ENCODE measurements around the gene STMND1. TPM values are rescaled to one million over a fixed set of nuclear protein-coding genes. Genes with fewer than 3 reads are reported as not detected.

Gene STMND1
- total RNA-seq, 1 experiment from 2014 or later, result 0.26 TPM

GRCh38 chr6:17172836-17173470, 71.1 kb downstream of the STMND1 start:
- Histone ChIP-seq H3F3A (ENCODE audit: insufficient read depth, low read depth) (no peaks in the 10 kb centered on the region), H2AFZ (no peak overlapping the region), H3K4me2 (no peak overlapping the region), H3K27ac (no peak overlapping the region), H3K36me3 (ENCODE audit: low read depth) (no peaks in the 10 kb centered on the region), H4K20me1 (ENCODE audit: insufficient read depth) (no peaks in the 10 kb centered on the region), H3K4me3 (no peak overlapping the region), H3K27me3 (ENCODE audit: insufficient read depth, low read depth) (no peaks in the 10 kb centered on the region), H3K9me2 (ENCODE audit: insufficient read depth) (no peaks in the 10 kb centered on the region), H3K9me3 (ENCODE audit: insufficient read depth, low read depth) (no peaks in the 10 kb centered on the region), H3K79me2 (ENCODE audit: low read depth) (no peaks in the 10 kb centered on the region), H3K4me1 (replicated peaks; ENCODE audit: insufficient read depth) (no peaks in the 10 kb centered on the region)
- ChIA-PET CTCF (no interaction called here), POLR2A (ENCODE audit: unreplicated experiment) (no interaction called here)
- intact Hi-C loops (cut with micrococcal nuclease; ENCODE audit: unreplicated experiment), result no loop called here
- no peak for DNase-seq
- TF ChIP-seq EZH2 (IDR thresholded peaks at IDR 0.05; ENCODE audit: low read depth) (no peak), CTCF (conservative IDR thresholded peaks at IDR 0.05) (no peak)
- no TSS peak for BruUV-seq (replicated peaks)

GRCh38 chr6:17178326-17178725, 76.5 kb downstream of the STMND1 start:
- CTCF ChIA-PET, result no interaction called here
- Histone ChIP-seq H3K9me3 (ENCODE audit: insufficient read depth, low read depth) (no peaks in the 10 kb centered on the region), H2AFZ (no peak overlapping the region), H3K79me2 (ENCODE audit: low read depth) (no peaks in the 10 kb centered on the region), H4K20me1 (ENCODE audit: insufficient read depth) (no peaks in the 10 kb centered on the region), H3K4me3 (no peak overlapping the region), H3K27ac (no peak overlapping the region), H3K4me1 (replicated peaks; ENCODE audit: insufficient read depth) (no peaks in the 10 kb centered on the region), H3F3A (ENCODE audit: insufficient read depth, low read depth) (no peaks in the 10 kb centered on the region), H3K4me2 (no peak overlapping the region), H3K36me3 (ENCODE audit: low read depth) (no peaks in the 10 kb centered on the region), H3K27me3 (ENCODE audit: insufficient read depth, low read depth) (no peaks in the 10 kb centered on the region), H3K9me2 (ENCODE audit: insufficient read depth) (no peaks in the 10 kb centered on the region)
- no peak for TF ChIP-seq EZH2 (IDR thresholded peaks at IDR 0.05; ENCODE audit: low read depth)
- TF ChIP-seq CTCF (conservative IDR thresholded peaks at IDR 0.05), result no peak
- BruUV-seq (replicated peaks), result no TSS peak
- DNase-seq, result no peak
- intact Hi-C loops (cut with micrococcal nuclease; ENCODE audit: unreplicated experiment), result no loop called here
- POLR2A ChIA-PET (ENCODE audit: unreplicated experiment), result no interaction called here

GRCh38 chr6:17178754-17179529, 77.1 kb downstream of the STMND1 start:
- Histone ChIP-seq H3K4me1 (replicated peaks; ENCODE audit: insufficient read depth) (no peaks in the 10 kb centered on the region), H3K27me3 (ENCODE audit: insufficient read depth, low read depth) (no peaks in the 10 kb centered on the region), H3K9me2 (ENCODE audit: insufficient read depth) (no peaks in the 10 kb centered on the region), H3K36me3 (ENCODE audit: low read depth) (no peaks in the 10 kb centered on the region), H2AFZ (no peak overlapping the region), H3K27ac (no peak overlapping the region), H3K79me2 (ENCODE audit: low read depth) (no peaks in the 10 kb centered on the region), H3K4me3 (no peak overlapping the region), H3F3A (ENCODE audit: insufficient read depth, low read depth) (no peaks in the 10 kb centered on the region), H3K4me2 (no peak overlapping the region), H3K9me3 (ENCODE audit: insufficient read depth, low read depth) (no peaks in the 10 kb centered on the region), H4K20me1 (ENCODE audit: insufficient read depth) (no peaks in the 10 kb centered on the region)
- ChIA-PET CTCF (interaction anchor here (0.6 kb wide), 1 partner anchor 93 kb away, joined by 12 read pairs; no protein-coding TSS in a partner anchor), POLR2A (ENCODE audit: unreplicated experiment) (no interaction called here)
- BruUV-seq (replicated peaks), result no TSS peak
- intact Hi-C loops (cut with micrococcal nuclease; ENCODE audit: unreplicated experiment), result no loop called here
- no peak for DNase-seq
- TF ChIP-seq CTCF (conservative IDR thresholded peaks at IDR 0.05), result no peak
- no peak for TF ChIP-seq EZH2 (IDR thresholded peaks at IDR 0.05; ENCODE audit: low read depth)
